Adipocyte (in vitro differentiated cells): ENCODE data around the gene PPIE.
"Not testable (repeated sequence)": the region's sequence is repeated elsewhere in the genome, so short reads cannot be mapped to it uniquely, and the experiment has no call there.

ENCODE experiments used
- DNase-seq: peaks from one replicate; pipeline ENCODE4 v3.0.0-alpha.2; 2015; ENCODE audit warnings: low read depth
- H3K27me3 ChIP-seq: replicated peaks from 2 replicates; pipeline ENCODE4 v1.7.0; 2013; ENCODE audit warnings: mild to moderate bottlenecking, low read length, moderate library complexity; ENCODE audit not compliant: control insufficient read depth, insufficient read depth
- H3K36me3 ChIP-seq: 2 replicates; pipeline ENCODE4 v1.7.0; 2013; ENCODE audit warnings: low read length, mild to moderate bottlenecking, moderate library complexity; ENCODE audit not compliant: control insufficient read depth, insufficient read depth, severe bottlenecking
- H3K4me1 ChIP-seq: 2 replicates; pipeline ENCODE4 v1.7.0; 2013; ENCODE audit warnings: mild to moderate bottlenecking, low read length, moderate library complexity; ENCODE audit not compliant: control insufficient read depth, insufficient read depth
- H3K4me3 ChIP-seq: 2 replicates; pipeline ENCODE4 v1.7.0; 2013; ENCODE audit warnings: mild to moderate bottlenecking, low read length, moderate library complexity
- H3K9ac ChIP-seq: 2 replicates; pipeline ENCODE4 v1.7.0; 2013; ENCODE audit warnings: mild to moderate bottlenecking, low read length, moderate library complexity
- H3K9me3 ChIP-seq: 2 replicates; pipeline ENCODE4 v1.7.0; 2013; ENCODE audit warnings: mild to moderate bottlenecking, low read length, moderate library complexity; ENCODE audit not compliant: control insufficient read depth

The PPIE gene

DNA sequence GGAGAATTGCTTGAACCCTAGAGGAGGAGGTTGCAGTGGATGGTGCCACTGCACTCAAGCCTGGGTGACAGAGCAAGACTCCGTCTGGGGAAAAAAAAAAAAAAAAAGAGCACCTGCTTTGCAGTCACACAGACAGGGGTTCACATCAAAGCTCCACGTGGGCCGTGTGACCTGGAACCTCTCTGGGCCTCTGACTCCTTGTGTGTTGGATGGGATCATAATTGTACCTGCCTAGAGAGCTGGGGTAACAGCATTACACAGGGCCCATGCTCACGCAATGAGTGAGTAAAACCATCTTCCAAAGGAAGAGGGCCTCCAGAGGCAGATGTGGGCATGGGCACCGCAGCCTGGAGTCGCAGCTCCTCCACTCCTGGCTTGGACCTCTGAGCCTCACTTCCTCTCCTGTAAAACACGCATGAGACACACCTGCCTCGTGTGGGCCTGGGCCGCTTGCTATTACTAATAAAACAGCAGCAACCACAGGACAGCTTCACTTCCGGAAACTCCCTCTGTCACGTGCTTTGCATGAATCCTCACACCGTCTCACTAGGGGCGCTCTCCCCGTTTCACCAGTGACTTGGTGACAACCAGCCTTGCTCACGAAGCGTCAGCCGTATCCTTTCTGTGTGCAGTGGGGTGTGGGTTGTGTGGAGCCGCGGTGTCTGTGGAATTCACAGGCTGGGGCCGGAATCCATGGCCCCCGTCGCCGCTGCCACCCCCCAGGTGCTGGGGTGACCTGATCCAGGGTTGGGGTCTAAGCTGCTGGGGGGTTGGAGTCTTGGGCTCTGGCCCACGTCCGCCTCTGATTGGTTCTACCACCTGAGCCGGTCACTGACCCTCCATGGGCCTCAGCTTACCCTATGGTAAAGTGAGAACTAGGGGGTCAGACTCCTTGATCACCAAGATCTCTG lies 60.4 kb downstream of the PPIE start:
- H3K36me3 ChIP-seq, H3K4me1 ChIP-seq, H3K4me3 ChIP-seq, H3K9ac ChIP-seq, DNase-seq, H3K27me3 ChIP-seq, H3K9me3 ChIP-seq: not testable (repeated sequence)

DNA sequence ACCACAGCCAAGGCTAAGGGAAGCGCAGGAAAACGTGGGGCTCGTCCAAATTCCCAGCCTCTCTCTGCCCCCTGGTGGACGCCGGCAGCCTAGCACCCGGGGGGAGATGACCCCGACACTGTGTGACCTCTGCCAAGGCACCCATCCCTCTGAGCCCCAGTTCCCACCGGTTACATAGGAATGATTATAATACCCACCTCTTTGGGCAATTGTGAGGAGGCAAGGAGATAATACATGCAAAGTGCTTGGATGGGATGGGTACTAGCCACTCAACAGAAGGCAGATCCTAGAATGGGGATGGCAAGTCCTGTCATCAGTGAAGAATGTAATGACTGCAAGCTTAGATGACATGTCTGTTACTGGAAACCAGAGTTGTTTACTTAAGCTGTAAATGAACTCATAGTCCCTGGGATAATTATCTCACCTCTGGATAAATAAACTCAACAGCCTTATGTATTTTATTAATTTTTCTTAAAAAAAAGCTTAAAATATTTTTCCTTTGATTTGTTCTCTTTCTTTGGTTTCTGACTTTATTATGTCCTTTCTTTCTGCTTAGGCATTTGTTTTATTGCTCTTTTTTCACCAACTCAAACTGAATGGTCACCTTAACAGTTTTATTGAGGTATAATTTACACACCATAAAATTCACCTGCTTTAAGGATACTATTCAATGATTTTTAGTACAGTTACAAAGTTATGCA lies 61.2 kb downstream of the PPIE start:
- Histone ChIP-seq H3K27me3 (no peaks in the 10 kb centered on the region), H3K9me3 (peaks cover 2% of the 10 kb centered on the region), H3K4me1 (peaks cover 9% of the 10 kb centered on the region), H3K4me3 (no peak overlapping the region), H3K36me3 (no peaks in the 10 kb centered on the region), H3K9ac (no peak overlapping the region)
- peak; percentile 50 for DNase-seq

DNA sequence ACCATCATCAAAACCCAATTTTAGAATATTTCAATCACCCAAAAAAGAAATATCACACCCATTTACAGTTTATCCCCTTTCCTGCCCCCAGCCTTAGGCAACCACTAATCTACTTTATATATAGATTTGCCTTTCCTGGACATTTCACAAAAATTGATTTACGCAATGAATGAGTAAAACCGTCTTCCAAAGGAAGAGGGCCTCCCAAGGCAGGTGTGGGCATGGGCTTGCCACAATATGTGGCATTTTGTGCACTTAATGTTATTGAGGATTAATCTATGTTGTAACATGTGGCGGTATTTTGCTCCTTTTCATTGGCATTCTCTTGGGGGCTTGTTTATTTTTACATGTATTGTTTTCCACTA lies 61.8 kb downstream of the PPIE start:
- Histone ChIP-seq H3K36me3 (no peaks in the 10 kb centered on the region), H3K9ac (no peak overlapping the region), H3K4me3 (no peak overlapping the region), H3K4me1 (peaks cover 9% of the 10 kb centered on the region), H3K9me3 (peaks cover 4% of the 10 kb centered on the region), H3K27me3 (no peaks in the 10 kb centered on the region)
- no peak for DNase-seq

DNA sequence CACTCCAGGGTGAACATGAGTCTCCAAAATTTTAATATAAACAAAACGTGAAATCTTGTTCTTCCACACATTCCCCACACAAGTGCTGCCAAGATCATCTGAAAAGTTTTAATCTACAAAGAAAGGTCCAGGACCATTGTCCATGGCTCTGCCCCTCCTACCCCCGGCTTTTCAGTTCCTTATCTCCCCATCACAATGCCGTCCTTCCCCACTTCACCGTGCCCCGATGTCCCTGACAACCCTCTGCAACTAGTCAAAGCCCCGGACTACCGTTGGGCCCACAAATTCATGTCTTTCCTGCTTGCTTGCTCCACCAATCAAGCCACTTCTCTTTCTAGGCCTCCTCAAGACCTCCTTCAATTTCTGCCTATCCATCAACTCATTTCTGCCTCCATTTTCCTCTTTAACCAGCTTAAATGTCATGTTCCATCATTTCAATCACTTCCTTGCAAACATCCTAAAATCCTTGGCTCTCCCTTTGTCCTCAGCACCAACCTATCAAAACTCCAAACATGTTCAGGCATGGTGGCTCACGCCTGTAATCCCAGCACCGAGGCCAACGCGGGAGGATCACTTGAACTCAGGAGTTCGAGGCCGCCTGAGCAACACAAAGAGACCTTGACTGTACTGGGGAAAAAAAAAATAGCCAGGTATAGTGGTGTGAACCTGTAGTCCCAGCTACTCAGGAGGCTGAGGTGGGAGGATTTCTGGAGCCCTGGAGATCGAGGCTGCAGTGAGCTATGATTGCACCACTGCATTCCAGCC lies 64.0 kb downstream of the PPIE start:
- peaks cover 7% of the 10 kb centered on the region for H3K9me3 ChIP-seq
- no peaks in the 10 kb centered on the region for H3K27me3 ChIP-seq
- H3K4me3 ChIP-seq: no peak overlapping the region
- DNase-seq: no peak
- no peaks in the 10 kb centered on the region for H3K36me3 ChIP-seq
- peaks cover 9% of the 10 kb centered on the region for H3K4me1 ChIP-seq
- H3K9ac ChIP-seq: no peak overlapping the region

DNA sequence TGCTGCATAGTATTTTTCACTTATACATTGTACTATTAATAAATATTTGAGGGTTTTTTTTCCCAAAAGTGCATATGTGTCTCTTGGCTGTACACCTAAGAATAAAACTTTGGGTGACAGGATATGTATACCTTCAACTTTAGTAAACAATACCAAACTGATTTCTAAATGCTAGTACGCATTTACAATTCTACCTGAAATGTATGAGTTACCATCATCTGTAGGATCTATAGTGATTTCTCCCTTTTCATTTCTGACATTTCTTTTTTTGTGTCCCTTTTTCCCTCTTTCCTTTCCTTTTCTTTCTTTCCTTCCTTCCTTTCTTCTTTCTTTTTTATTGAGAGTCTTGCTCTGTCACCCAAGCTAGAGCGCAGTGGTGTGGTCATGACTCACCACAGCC lies 66.7 kb downstream of the PPIE start:
- DNase-seq: no peak
- Histone ChIP-seq H3K9ac (no peak overlapping the region), H3K9me3 (peaks cover 7% of the 10 kb centered on the region), H3K4me3 (no peak overlapping the region), H3K4me1 (peaks cover 2% of the 10 kb centered on the region), H3K27me3 (no peaks in the 10 kb centered on the region), H3K36me3 (no peaks in the 10 kb centered on the region)

DNA sequence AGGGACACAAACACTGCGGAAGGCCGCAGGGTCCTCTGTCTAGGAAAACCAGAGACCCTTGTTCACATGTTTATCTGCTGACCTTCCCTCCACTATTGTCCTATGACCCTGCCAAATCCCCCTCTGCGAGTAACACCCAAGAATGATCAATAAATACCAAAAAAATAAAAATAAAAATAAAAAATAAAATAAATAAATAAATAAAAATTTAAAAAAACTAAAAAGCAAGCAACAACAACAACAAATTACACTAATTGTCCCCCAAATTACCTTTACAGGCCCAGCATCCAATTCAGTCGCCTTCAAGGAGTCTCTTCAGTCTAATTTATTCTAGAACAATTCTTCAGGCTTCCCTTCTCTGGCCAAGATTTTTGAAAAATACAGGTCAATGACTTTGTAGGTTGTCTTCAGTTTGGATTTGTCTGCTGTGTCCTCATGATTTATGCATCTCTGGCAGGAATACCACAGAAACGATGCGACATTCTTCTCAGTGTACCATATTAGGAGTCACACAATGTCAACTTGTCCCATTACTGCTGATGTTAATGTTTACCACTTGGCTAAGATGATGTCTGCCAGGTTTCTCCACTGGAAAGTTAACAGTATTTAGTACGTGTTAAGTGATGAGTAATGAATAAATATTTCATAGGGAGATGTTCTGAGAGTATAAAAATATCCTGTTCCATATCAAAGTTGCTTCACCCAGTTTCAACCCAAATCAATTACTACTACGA lies 70.3 kb downstream of the PPIE start:
- H3K9me3 ChIP-seq: peaks cover 7% of the 10 kb centered on the region
- no peaks in the 10 kb centered on the region for H3K4me1 ChIP-seq
- no peaks in the 10 kb centered on the region for H3K27me3 ChIP-seq
- no peak overlapping the region for H3K9ac ChIP-seq
- DNase-seq: no peak
- no peak overlapping the region for H3K4me3 ChIP-seq
- H3K36me3 ChIP-seq: no peaks in the 10 kb centered on the region

DNA sequence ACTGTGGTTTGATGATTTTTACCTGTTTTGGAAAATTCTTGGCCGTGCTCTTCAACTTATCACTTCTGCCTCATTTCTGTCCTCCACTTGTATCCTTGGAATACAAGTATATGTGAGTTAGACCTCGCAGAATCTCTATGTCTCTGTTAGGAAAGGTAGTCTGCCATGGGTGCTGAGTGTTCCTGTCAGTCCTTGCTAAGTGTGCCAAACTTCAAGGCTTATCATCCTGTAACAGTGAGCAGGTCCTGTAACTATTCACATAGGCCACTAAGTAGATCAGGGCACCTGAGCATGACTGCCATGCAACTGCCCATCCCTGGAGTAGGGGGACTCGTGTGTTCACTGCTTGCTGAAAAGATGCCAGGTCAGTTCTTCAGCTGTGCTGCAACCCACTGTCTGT lies 74.2 kb downstream of the PPIE start:
- Histone ChIP-seq H3K36me3 (no peaks in the 10 kb centered on the region), H3K4me3 (no peak overlapping the region), H3K9ac (no peak overlapping the region), H3K27me3 (peaks cover 2% of the 10 kb centered on the region), H3K4me1 (no peaks in the 10 kb centered on the region), H3K9me3 (no peaks in the 10 kb centered on the region)
- no peak for DNase-seq
